NT2/D1 (cell line): ENCODE data around the gene VAV1.

Source experiments
- DNase-seq: peaks from one replicate; pipeline ENCODE4 v3.0.0-alpha.2; 2011; ENCODE audit warnings: low read depth, low spot score
- H3K27me3 ChIP-seq: 2 replicates; pipeline ENCODE4 v1.6.0; 2011; ENCODE audit warnings: mild to moderate bottlenecking; ENCODE audit not compliant: insufficient read length, insufficient read depth
- H3K36me3 ChIP-seq: 2 replicates; pipeline ENCODE4 v1.6.1; 2011; ENCODE audit warnings: mild to moderate bottlenecking, low read length, mixed read lengths; ENCODE audit not compliant: insufficient read depth, insufficient read length
- H3K4me1 ChIP-seq: 2 replicates; pipeline ENCODE4 v1.5.1; 2011; ENCODE audit not compliant: insufficient read depth, insufficient read length
- H3K4me3 ChIP-seq: 2 replicates; pipeline ENCODE4 v1.5.1; 2011; ENCODE audit warnings: low read depth; ENCODE audit not compliant: insufficient read length
- H3K9ac ChIP-seq: 2 replicates; pipeline ENCODE4 v1.6.0; 2011; ENCODE audit warnings: low read depth; ENCODE audit not compliant: insufficient read length
- H3K9me3 ChIP-seq: 2 replicates; pipeline ENCODE4 v1.5.1; 2011; ENCODE audit warnings: mild to moderate bottlenecking, low read length; ENCODE audit not compliant: insufficient read depth
- SUZ12 ChIP-seq: IDR thresholded peaks from 2 replicates; pipeline ENCODE4 v1.6.1; 2011; ENCODE audit not compliant: insufficient read length, insufficient read depth; ENCODE audit errors: extremely low read depth
- YY1 ChIP-seq: IDR thresholded peaks from 2 replicates; pipeline ENCODE4 v1.6.1; 2011; ENCODE audit not compliant: insufficient read length, insufficient read depth
- ZNF274 ChIP-seq: IDR thresholded peaks from 2 replicates; pipeline ENCODE4 v1.6.1; 2011; ENCODE audit warnings: mild to moderate bottlenecking, low read depth, low read length

The VAV1 gene, protein sequence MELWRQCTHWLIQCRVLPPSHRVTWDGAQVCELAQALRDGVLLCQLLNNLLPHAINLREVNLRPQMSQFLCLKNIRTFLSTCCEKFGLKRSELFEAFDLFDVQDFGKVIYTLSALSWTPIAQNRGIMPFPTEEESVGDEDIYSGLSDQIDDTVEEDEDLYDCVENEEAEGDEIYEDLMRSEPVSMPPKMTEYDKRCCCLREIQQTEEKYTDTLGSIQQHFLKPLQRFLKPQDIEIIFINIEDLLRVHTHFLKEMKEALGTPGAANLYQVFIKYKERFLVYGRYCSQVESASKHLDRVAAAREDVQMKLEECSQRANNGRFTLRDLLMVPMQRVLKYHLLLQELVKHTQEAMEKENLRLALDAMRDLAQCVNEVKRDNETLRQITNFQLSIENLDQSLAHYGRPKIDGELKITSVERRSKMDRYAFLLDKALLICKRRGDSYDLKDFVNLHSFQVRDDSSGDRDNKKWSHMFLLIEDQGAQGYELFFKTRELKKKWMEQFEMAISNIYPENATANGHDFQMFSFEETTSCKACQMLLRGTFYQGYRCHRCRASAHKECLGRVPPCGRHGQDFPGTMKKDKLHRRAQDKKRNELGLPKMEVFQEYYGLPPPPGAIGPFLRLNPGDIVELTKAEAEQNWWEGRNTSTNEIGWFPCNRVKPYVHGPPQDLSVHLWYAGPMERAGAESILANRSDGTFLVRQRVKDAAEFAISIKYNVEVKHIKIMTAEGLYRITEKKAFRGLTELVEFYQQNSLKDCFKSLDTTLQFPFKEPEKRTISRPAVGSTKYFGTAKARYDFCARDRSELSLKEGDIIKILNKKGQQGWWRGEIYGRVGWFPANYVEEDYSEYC

DNA sequence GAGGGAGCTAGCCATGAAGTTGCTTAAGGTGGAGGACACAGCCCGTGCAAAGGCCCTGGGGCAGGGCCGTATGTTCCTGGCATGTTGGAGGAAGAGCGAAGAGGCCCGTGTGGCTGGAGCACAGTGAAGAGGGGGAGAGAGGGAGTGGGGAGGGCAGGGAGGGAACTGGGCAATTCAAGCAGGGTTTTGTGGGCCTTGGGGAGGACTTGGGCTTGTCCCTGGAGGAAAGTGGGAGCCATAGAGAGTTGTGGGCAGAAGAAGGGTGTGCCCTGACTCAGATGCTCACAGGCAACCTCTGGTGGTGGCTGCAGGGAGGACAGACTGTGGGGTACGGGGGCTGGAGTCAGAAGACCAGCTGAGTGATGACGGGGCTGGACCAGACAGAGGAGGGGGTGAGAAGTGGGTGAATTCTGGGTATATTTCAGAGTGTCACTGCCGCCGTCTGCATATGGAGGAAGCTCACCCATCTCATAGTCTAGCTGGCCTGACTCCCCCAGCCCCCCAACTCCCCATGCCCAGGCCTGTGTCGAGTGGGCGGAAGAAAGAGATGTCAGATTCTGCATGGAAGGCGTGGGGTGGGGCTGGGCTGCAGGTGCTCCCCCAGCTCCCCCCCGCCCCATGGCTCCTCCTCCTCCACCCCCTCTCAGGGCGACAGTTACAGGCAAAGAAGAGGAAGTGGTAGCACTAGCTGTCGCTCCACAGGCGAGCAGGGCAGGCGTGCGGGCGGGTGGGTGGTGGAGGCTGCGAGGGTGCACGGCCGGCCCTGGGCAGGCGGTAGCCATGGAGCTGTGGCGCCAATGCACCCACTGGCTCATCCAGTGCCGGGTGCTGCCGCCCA lies at the start of gene VAV1:
Gene VAV1 (plus strand): TSS at position 681 of the 838 bp plus-strand sequence. CDS start 100 bp downstream, at position 781.
- no peak within 1 kb of the TSS for H3K4me3 ChIP-seq
- no peak for DNase-seq
- TF ChIP-seq ZNF274 = no peak
- TF ChIP-seq YY1 = no peak
- no peak for TF ChIP-seq SUZ12
- H3K9me3 ChIP-seq = no peaks in the 10 kb centered on the region
- H3K27me3 ChIP-seq = no peaks in the 10 kb centered on the region
- no peaks in the 10 kb centered on the region for H3K36me3 ChIP-seq
- peak within 1 kb of the TSS; percentile 5 for H3K9ac ChIP-seq
- peaks cover 9% of the 10 kb centered on the region for H3K4me1 ChIP-seq

DNA sequence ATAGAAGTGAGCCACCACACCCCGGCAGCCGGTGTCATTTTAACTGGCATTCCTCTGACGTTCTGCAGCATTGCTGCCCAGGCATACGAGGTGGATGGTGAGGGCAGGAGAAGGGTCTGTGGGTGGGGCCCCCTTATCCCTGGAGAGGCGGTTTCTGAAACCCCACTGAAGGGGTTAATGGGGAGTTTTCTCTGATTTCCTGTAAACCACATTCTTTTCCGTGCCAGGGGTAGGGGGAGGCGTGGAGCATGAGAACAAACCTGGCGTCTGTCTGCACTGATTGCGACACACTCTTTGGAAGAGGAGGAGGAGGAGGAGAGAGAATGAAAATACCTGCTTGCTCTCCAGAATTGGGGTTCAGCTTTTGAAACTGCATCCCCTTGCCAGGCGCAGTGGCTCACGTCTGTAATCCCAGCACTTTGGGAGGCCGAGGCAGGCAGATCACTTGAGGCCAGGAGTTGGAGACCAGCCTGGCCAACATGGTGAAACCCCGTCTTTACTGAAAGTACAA lies 49.3 kb upstream of the VAV1 start:
- H3K4me1 ChIP-seq = peaks cover 12% of the 10 kb centered on the region
- H3K27me3 ChIP-seq = no peaks in the 10 kb centered on the region
- no peaks in the 10 kb centered on the region for H3K9me3 ChIP-seq
- TF ChIP-seq ZNF274 = no peak
- TF ChIP-seq SUZ12 = no peak
- TF ChIP-seq YY1 = no peak
- H3K4me3 ChIP-seq = no peak overlapping the region
- H3K9ac ChIP-seq = peak overlapping the region; percentile 45
- no peak for DNase-seq
- no peaks in the 10 kb centered on the region for H3K36me3 ChIP-seq

DNA sequence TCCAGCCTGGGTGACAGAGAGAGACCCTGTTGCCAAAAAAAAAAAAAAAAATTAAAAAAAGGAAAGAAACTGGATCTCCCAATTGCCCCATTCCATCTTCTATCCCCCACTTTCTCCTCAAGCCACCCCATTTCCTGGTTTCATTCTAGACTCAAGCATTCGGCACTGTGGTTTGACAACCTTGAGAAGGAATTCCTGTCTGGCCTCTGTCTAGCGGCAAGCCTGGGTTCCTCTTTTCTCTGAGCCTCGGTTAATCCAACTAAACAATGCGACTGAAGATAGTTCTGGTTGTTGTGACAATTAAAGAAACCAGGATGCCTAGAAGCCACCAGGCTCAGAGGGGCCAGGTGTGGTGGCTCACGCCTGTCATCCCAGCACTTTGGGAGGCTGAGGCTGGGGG lies 48.8 kb upstream of the VAV1 start:
- no peak overlapping the region for H3K9ac ChIP-seq
- H3K9me3 ChIP-seq = no peaks in the 10 kb centered on the region
- peaks cover 15% of the 10 kb centered on the region for H3K4me1 ChIP-seq
- H3K4me3 ChIP-seq = no peak overlapping the region
- peaks cover 1% of the 10 kb centered on the region for H3K36me3 ChIP-seq
- TF ChIP-seq SUZ12 (no peak), YY1 (no peak), ZNF274 (no peak)
- no peak for DNase-seq
- no peaks in the 10 kb centered on the region for H3K27me3 ChIP-seq

DNA sequence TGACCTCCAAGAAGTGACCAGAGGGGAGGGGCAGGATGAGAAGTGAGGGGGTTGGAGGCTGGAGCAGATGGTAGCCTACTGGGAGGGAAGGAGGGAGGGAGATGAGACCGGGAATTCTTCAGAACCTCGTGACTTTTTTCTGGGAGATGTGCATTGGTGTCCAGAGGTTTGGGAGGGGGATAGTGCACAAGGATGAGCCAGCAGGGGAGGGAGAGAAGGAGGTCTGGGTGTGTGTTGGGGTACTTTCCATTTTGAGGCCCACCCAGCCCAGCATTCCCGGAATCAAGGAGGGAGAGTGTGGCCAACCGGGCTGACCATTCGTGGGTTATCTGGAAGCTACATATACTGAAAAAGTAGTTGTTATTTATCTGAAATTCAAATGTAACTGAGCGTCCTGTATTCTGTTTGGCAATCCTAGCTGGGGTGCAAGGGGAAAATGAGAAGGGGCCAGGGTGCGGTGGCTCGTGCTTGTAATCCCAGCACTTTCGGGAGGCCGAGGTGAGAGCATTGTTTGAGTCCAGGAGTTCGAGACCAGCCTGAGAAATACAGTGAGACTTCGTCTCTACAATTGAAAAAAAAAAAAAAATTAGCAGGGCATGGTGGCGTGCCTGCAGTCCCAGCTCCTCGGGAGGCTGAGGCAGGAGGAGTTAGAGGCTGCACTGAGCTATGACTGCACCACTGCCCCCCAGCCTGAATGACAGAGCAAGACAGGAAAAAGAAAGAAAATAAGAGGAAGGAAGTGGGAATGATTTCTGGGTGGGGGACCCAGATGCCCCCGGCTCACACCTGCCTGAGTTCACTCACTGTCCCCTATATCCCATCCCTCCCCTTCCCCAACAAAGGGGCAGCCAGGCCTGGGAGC lies 47.6 kb upstream of the VAV1 start:
- no peaks in the 10 kb centered on the region for H3K9me3 ChIP-seq
- peaks cover 12% of the 10 kb centered on the region for H3K4me1 ChIP-seq
- no peak overlapping the region for H3K4me3 ChIP-seq
- no peak for DNase-seq
- H3K27me3 ChIP-seq = no peaks in the 10 kb centered on the region
- H3K9ac ChIP-seq = no peak overlapping the region
- peaks cover 9% of the 10 kb centered on the region for H3K36me3 ChIP-seq
- no peak for TF ChIP-seq SUZ12
- no peak for TF ChIP-seq YY1
- no peak for TF ChIP-seq ZNF274

DNA sequence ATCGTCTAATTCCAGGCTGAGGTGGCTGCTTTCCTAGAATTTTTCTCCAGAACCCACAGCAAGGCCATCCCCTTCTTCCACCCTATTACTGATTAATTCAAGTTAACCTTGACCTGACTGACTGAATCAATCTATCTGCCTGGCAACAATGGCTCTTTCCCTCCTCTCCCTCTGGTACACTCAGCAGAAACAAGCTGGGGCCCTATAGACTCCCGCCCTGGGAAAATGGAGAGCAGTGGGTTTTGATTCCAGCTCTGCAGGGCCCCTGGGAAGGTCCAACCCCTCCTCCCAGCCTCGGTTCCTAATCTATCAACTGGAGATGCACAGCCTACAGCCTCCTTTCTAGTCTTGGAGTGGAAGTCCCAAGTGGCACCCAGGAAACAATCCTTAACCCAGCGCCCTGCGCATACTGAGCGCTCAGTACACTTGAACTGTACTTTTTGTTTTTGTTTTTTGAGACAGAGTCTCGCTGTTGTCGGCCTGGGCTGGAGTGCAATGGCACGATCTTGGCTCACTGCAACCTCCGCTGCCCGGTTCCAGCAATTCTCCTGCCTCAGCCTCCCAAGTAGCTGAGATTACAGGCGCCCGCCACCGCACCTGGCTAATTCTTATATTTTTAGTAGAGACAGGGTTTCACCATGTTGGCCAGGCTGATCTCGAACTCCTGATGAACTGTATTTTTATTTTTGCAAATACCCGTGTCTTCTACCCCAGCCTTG lies 46.8 kb upstream of the VAV1 start:
- H3K36me3 ChIP-seq = peaks cover 13% of the 10 kb centered on the region
- H3K9me3 ChIP-seq = no peaks in the 10 kb centered on the region
- TF ChIP-seq YY1 = no peak
- TF ChIP-seq SUZ12 = no peak
- TF ChIP-seq ZNF274 = no peak
- no peaks in the 10 kb centered on the region for H3K27me3 ChIP-seq
- H3K4me3 ChIP-seq = no peak overlapping the region
- DNase-seq = no peak
- no peak overlapping the region for H3K9ac ChIP-seq
- peaks cover 12% of the 10 kb centered on the region for H3K4me1 ChIP-seq
